ENCODE results near the gene FAM107B.
"Not testable (repeated sequence)": the region's sequence is repeated elsewhere in the genome, so short reads cannot be mapped to it uniquely, and the experiment has no call there.

The FAM107B gene

GRCh38 chr10:14696821-14697220, 77.9 kb downstream of the FAM107B start:
- DNase-seq (ENCODE audit: insufficient read length, low spot score) (no peak), FAIRE-seq (no peak)

GRCh38 chr10:14695847-14696480, 78.7 kb downstream of the FAM107B start:
- FAIRE-seq (no peak), DNase-seq (ENCODE audit: insufficient read length, low spot score) (no peak)

GRCh38 chr10:14693891-14694290, 80.8 kb downstream of the FAM107B start:
- DNase-seq (ENCODE audit: insufficient read length, low spot score), result no peak
- FAIRE-seq, result no peak

GRCh38 chr10:14692344-14693076, 82.2 kb downstream of the FAM107B start:
- FAIRE-seq (no peak), DNase-seq (ENCODE audit: insufficient read length, low spot score) (no peak)

- no peak for DNase-seq (ENCODE audit: insufficient read length, low spot score)
These were observed 83.3 kb downstream of the FAM107B start for GRCh38 chr10:14691359-14691758.

GRCh38 chr10:14688606-14689005, 86.1 kb downstream of the FAM107B start:
- no peak for DNase-seq (ENCODE audit: insufficient read length, low spot score)
- no peak for FAIRE-seq

More at GRCh38 chr10:14691359-14691758, 83.3 kb downstream of the FAM107B start:
- no peak for FAIRE-seq

- FAIRE-seq; DNase-seq (ENCODE audit: insufficient read length, low spot score): not testable (repeated sequence)
These were observed 86.5 kb downstream of the FAM107B start for GRCh38 chr10:14688189-14688588.

GRCh38 chr10:14687340-14687739, 87.4 kb downstream of the FAM107B start:
- FAIRE-seq (no peak), DNase-seq (ENCODE audit: insufficient read length, low spot score) (no peak)

GRCh38 chr10:14686356-14686755, 88.3 kb downstream of the FAM107B start:
- FAIRE-seq (no peak), DNase-seq (ENCODE audit: insufficient read length, low spot score) (no peak)

GRCh38 chr10:14684354-14684753, 90.3 kb downstream of the FAM107B start:
- FAIRE-seq (no peak), DNase-seq (ENCODE audit: insufficient read length, low spot score) (no peak)

GRCh38 chr10:14683256-14683655, 91.4 kb downstream of the FAM107B start:
- FAIRE-seq (no peak), DNase-seq (ENCODE audit: insufficient read length, low spot score) (no peak)

- DNase-seq (ENCODE audit: insufficient read length, low spot score) (no peak), FAIRE-seq (no peak)
These were observed 92.9 kb downstream of the FAM107B start for GRCh38 chr10:14681802-14682201.

- FAIRE-seq (no peak), DNase-seq (ENCODE audit: insufficient read length, low spot score) (peak; percentile 17)
These were observed 93.4 kb downstream of the FAM107B start for GRCh38 chr10:14681305-14681704.

- DNase-seq (ENCODE audit: insufficient read length, low spot score) (no peak), FAIRE-seq (no peak)
These were observed 96.1 kb downstream of the FAM107B start for GRCh38 chr10:14678637-14679036.

- DNase-seq (ENCODE audit: insufficient read length, low spot score) (no peak), FAIRE-seq (no peak)
These were observed 98.0 kb downstream of the FAM107B start for GRCh38 chr10:14676732-14677131.

GRCh38 chr10:14674376-14675050, 100.2 kb downstream of the FAM107B start:
- FAIRE-seq (no peak), DNase-seq (ENCODE audit: insufficient read length, low spot score) (no peak)

GRCh38 chr10:14673189-14673861, 101.4 kb downstream of the FAM107B start:
- no peak for FAIRE-seq
- no peak for DNase-seq (ENCODE audit: insufficient read length, low spot score)

- no peak for DNase-seq (ENCODE audit: insufficient read length, low spot score)
- no peak for FAIRE-seq
These were observed 103.3 kb downstream of the FAM107B start for GRCh38 chr10:14671386-14671831.

GRCh38 chr10:14670551-14671240, 104.0 kb downstream of the FAM107B start:
- FAIRE-seq (peak; percentile 16), DNase-seq (ENCODE audit: insufficient read length, low spot score) (no peak)

- no peak for FAIRE-seq
- DNase-seq (ENCODE audit: insufficient read length, low spot score), result no peak
These were observed 105.1 kb downstream of the FAM107B start for GRCh38 chr10:14669576-14669975.
